Inflammatory macrophage (primary cell): ENCODE results near the gene PAQR6.

ENCODE experiments used
- DNase-seq, 2 donors: peaks; one replicate each; pipeline ENCODE4 v3.0.0-alpha.2; 2020 to 2022
- total RNA-seq, 18 experiments: gene quantifications; one replicate each; lab custom pipeline; 2026; ENCODE audit warnings: mixed read lengths in 6 of 18, inconsistent platforms in 2 of 18; lab: John Stamatoyannopoulos, UW

PAQR6 gene
- 0.81 to 4.2 (median 1.6) reads per million in 18 experiments for total RNA-seq

GRCh38 chr1:156247460-156248322 lies at the start of gene PAQR6:
PAQR6 (minus strand) TSS chr1:156248056; CDS start chr1:156246731, 1,325 bp downstream.
- DNase-seq = no peak

- peak; percentile 61 to 70 for DNase-seq
Measured at GRCh38 chr1:156295391-156295947, 47.6 kb upstream of the PAQR6 start, which contains the start of gene GLMP. GLMP (minus strand) TSS chr1:156295679; CDS start chr1:156295645, 34 bp downstream.

- no peak for DNase-seq
Measured at GRCh38 chr1:156293895-156294294, 46.0 kb upstream of the PAQR6 start.

- no peak for DNase-seq
Measured at GRCh38 chr1:156293098-156293434, 45.2 kb upstream of the PAQR6 start.

GRCh38 chr1:156291226-156292061 lies 43.6 kb upstream of the PAQR6 start:
- DNase-seq = peak; percentile 73 to 77

- DNase-seq = no peak
Measured at GRCh38 chr1:156289857-156290256, 42.0 kb upstream of the PAQR6 start.

- no peak for DNase-seq
Measured at GRCh38 chr1:156286061-156286460, 38.2 kb upstream of the PAQR6 start.

- DNase-seq = no peak
Measured at GRCh38 chr1:156285437-156285836, 37.6 kb upstream of the PAQR6 start.

- DNase-seq = peak; percentile 38 to 51
Measured at GRCh38 chr1:156284757-156285156, 36.9 kb upstream of the PAQR6 start.

GRCh38 chr1:156284112-156284511 lies 36.3 kb upstream of the PAQR6 start, which contains the start of gene TMEM79:
TMEM79 (plus strand) TSS chr1:156284325; CDS start chr1:156285227, 902 bp downstream.
- no peak for DNase-seq

GRCh38 chr1:156283521-156283920 lies 35.7 kb upstream of the PAQR6 start:
- DNase-seq = peak; percentile 18 to 45

GRCh38 chr1:156282479-156283222 lies 34.8 kb upstream of the PAQR6 start, which contains the start of gene SMG5:
SMG5 (minus strand) TSS chr1:156282825; CDS start chr1:156282680, 145 bp downstream.
- DNase-seq = peak; percentile 99

GRCh38 chr1:156281693-156282478 lies 34.0 kb upstream of the PAQR6 start:
- peak; percentile 70 to 86 for DNase-seq

GRCh38 chr1:156281281-156281680 lies 33.4 kb upstream of the PAQR6 start:
- DNase-seq = peak; percentile 61 to 80

- DNase-seq = no peak
Measured at GRCh38 chr1:156279837-156280236, 32.0 kb upstream of the PAQR6 start.

GRCh38 chr1:156276966-156277381 lies 29.1 kb upstream of the PAQR6 start:
- peak; percentile 28 to 30 for DNase-seq

- peak; percentile 41 to 82 for DNase-seq
Measured at GRCh38 chr1:156276532-156276931, 28.7 kb upstream of the PAQR6 start.

GRCh38 chr1:156270314-156270713 lies 22.5 kb upstream of the PAQR6 start:
- no peak for DNase-seq

GRCh38 chr1:156268336-156268735 lies 20.5 kb upstream of the PAQR6 start:
- no peak for DNase-seq

GRCh38 chr1:156266051-156266450 lies 18.2 kb upstream of the PAQR6 start:
- no peak for DNase-seq

GRCh38 chr1:156263288-156263655 lies 15.4 kb upstream of the PAQR6 start:
- no peak for DNase-seq
